NCI-H146 treated with DMSO at 0.1 percent for 48 hours (cell line): ENCODE measurements around the gene FADD.
"Not testable (repeated sequence)": the region's sequence is repeated elsewhere in the genome, so short reads cannot be mapped to it uniquely, and the experiment has no call there.

Experiments used
- DNase-seq: peaks from one replicate; lab custom pipeline; 2025; ENCODE audit not compliant: unreplicated experiment; lab: John Stamatoyannopoulos, UW

The FADD gene

DNA sequence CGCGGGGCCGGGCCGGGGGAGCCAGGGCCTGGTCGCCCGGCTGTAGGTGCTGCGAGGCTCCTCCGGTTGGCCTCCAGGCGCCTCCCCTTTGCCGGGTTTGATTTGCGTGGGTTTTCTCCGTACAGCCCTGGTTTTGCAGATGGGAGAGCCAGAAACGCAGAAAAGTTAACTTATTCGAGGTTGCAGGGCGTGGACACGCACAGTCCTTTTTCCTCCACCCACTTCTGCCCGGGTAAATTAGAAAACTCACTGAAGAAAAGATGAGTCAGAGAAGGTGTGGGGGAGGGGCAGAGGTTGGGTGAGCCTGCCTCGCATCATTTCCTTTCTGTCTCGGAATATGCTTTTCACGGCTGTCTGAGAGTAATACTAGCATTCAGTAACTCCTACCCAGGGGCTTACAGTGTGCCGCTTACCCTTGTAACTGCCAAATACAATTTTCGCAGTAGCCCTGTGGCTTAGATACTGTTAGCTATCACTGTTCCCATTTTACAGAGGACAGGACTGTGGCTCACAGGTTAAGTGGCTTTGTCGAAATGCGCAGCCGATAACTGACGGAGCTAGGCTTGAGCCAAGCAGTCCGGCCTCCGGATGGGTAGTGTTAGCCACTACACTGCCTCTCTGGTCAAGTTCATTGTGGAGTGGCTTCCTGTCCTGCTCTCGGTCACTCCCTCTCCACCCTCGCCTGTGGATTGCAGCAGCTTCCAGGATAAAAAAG, 812 bp downstream of the FADD start:
- DNase-seq: no peak

- DNase-seq: no peak
These were observed 1.3 kb downstream of the FADD start for GRCh38 chr11:70204466-70204799.

GRCh38 chr11:70205049-70205725, 2.1 kb downstream of the FADD start:
- no peak for DNase-seq

DNA sequence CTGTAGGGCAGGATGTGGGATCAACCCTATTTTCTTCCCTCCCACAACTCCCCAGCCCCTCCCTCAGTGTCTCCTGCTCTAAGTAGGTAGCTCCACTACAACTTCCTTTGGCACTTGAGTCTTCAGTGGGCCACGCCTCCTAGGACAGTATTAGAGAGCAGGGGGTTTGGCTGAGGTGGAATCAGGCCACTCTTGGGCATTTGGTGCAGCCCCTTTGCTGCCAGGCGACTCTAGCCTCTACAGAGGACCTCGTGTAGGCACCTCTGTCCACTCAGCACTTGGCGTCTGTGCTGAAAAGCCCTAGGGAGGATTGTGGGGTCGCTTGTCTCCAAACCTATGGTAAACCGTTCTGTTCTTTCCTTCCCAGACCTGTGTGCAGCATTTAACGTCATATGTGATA, 2.7 kb downstream of the FADD start:
- no peak for DNase-seq

- no peak for DNase-seq
These were observed 3.3 kb downstream of the FADD start for GRCh38 chr11:70206226-70206981.

DNA sequence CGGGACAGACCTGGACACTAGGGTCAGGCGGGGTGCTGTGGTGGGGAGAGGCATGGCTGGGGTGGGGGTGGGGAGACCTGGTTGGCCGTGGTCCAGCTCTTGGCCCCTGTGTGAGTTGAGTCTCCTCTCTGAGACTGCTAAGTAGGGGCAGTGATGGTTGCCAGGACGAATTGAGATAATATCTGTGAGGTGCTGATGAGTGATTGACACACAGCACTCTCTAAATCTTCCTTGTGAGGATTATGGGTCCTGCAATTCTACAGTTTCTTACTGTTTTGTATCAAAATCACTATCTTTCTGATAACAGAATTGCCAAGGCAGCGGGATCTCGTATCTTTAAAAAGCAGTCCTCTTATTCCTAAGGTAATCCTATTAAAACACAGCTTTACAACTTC, 3.9 kb downstream of the FADD start:
- DNase-seq: no peak

GRCh38 chr11:70207531-70208131, 4.5 kb downstream of the FADD start:
- DNase-seq: no peak

- no peak for DNase-seq
These were observed 6.4 kb downstream of the FADD start for GRCh38 chr11:70209391-70209912.

- no peak for DNase-seq
These were observed 7.0 kb downstream of the FADD start for GRCh38 chr11:70210051-70210501.

DNA sequence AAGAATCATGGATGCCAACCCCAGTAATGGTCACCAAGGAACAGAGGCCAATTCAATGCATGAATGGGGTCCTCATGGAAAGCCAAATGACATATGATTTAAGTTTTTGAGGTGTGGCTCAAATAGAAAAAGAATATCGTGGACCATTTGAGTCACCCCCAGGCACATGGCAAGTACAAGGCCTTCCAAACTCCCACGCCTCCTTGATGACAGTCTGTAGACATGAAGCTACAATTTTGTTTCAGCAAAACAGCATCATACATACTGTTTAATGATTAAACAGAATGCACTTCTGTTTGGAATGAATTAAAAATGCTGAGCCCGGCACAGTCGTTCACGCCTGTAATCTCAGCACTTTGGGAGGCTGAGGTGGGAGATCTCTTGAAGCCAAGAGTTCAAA, 7.4 kb downstream of the FADD start:
- DNase-seq: no peak

GRCh38 chr11:70212227-70212811, 9.2 kb downstream of the FADD start:
- DNase-seq: no peak

- not testable (repeated sequence) for DNase-seq
These were observed 14.3 kb downstream of the FADD start for GRCh38 chr11:70217388-70217787.

DNA sequence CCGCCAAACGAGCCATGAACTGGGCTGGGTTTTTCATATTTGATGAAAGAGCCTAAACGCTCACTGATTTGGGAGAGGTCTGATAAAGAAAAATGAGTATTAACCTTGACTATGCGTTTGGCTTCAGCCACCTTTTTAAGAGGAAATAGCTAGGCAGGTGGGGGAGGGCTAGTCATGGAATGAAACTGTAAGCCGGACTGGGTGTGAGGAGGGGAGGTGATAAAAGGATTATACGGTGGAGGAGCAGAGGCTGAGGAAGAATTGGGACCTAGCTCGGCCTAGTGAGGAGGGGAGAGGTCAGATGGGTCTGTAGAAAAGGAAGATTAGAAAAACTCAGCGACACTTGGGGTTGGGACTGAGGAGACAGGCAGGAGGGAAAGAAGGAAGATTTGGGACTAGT, 15.0 kb downstream of the FADD start:
- DNase-seq: not testable (repeated sequence)

DNA sequence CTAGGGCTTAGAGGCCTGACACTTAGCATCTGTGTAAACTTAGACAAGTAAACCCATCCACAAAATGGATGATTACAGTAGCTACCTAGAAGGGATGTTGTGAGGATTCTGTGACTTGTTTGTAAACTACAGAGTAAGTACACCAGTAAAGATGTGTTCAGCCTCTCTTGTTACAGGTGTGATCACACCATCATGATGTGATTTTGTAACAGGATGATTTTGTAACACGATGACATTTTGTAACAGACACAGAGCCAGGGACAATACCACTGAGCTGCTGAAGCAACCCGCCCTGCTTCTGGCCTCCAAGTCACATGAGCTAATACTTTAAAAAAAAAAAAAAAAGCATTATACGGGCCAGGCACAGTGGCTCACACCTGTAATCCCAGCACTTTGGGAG, 17.0 kb downstream of the FADD start:
- no peak for DNase-seq

DNA sequence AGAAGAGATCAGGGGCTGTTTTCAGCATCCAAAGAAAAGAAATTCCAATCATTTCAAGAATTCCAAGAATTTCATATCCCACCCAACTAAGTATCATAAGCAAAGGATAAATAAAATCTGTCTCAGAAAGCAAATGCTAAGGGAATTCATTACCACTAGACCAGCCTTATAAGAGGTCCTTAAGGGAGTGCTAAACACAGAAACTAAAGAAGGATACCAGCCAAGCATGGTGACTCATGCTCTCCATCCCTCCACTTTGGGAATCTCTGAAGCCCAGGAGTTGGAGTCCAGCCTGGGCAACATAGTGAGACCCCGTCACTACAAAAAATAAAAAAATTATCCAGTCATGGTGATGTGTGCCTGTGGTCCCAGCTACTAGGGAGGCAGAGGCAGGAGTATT, 17.8 kb downstream of the FADD start:
- no peak for DNase-seq

- DNase-seq: no peak
These were observed 22.6 kb downstream of the FADD start for GRCh38 chr11:70225681-70226177.

GRCh38 chr11:70226183-70226582, 23.1 kb downstream of the FADD start:
- no peak for DNase-seq

- DNase-seq: peak; percentile 11
These were observed 23.9 kb downstream of the FADD start for GRCh38 chr11:70226967-70227366.

- no peak for DNase-seq
These were observed 26.6 kb downstream of the FADD start for GRCh38 chr11:70229737-70230136.

DNA sequence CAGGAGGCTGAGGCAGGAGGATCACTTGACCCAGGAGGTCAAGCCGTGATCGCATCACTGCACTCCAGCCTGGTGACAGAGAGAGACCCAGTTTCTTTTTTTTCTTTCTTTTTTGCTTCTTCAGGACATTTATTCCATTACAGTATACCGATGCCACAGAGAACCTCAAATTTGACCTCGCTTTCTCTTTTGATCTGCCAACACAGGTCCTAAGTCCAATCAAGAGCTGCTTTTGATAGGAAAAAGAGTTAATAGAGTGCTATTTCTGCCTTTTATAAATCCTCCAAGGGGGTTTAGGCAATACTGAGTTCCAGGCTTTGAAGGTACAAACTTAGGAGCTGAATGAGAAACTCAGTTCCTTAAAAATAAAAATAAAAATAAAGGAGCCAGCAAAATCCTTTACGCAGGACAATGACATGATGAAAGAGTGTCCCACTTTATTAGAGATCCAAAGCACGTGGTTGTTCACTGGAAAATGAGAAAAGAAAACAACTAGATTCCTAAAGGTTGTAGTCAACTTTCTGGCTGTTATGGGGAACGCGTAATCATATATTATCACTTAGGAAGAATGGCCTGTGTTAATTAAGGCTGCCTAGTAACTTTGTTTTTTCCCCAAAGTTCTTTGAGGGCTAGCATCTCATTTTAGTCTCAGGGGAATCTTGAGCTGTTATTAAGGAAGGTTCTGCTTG, 27.2 kb downstream of the FADD start:
- no peak for DNase-seq
